Fibroblast of villous mesenchyme (primary cell): ENCODE data around the gene NOL3. TPM values are rescaled to one million over a fixed set of nuclear protein-coding genes. Genes with fewer than 3 reads are reported as not detected.
A peak's percentile ranks its signal among the peaks of the same experiment; 100 is the strongest.

Experiments used
- DNase-seq: peaks from one replicate; pipeline ENCODE4 v3.0.0-alpha.2; 2010; ENCODE audit warnings: low read depth
- H3K4me3 ChIP-seq: 2 replicates; pipeline ENCODE4 v1.5.1; 2011; ENCODE audit warnings: low read depth, mild to moderate bottlenecking, low read length
- CTCF ChIP-seq: IDR thresholded peaks from 2 replicates; pipeline ENCODE4 v1.5.1; 2012; ENCODE audit warnings: low read depth, mild to moderate bottlenecking, low read length; ENCODE audit not compliant: insufficient read depth
- total RNA-seq: library from RNA; depleted of rRNA; stranded (reverse); fragments of >200 nt; gene quantifications from 2 replicates; pipeline ENCODE4 v1.2.3, GENCODE V29; 2012

The NOL3 gene
- total RNA-seq, 1 donor, result 11.7 TPM

DNA sequence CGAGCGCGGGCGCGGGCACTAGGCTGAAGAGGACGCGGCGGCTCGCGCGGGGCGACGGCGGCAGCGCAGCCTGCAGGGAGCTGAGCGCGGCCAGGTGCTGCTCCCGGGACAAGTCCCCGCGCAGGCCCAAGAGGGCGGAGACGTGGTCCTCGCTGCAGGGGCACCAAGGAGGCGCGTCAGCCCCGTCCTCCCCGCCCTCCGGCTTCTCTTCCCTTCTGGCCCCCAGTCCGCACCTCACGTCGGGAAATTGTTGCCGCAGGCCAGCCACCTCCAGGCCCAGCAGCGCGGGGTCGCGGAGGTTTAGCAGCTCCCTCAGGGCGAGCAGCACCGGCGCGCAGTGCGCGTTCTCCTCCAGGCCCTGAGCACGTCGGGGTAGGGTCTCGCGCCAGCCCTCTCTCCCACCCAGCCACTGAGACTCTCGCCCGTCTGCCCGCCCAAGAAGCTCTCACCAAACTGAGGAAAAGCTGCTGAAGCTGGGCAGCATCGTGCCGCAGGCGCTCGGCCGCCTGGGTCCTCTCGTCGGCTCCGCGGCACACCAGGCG, 14.2 kb downstream of the NOL3 start:
- no peak for DNase-seq
- no peak for TF ChIP-seq CTCF
- H3K4me3 ChIP-seq, result peak overlapping the region; percentile 76

DNA sequence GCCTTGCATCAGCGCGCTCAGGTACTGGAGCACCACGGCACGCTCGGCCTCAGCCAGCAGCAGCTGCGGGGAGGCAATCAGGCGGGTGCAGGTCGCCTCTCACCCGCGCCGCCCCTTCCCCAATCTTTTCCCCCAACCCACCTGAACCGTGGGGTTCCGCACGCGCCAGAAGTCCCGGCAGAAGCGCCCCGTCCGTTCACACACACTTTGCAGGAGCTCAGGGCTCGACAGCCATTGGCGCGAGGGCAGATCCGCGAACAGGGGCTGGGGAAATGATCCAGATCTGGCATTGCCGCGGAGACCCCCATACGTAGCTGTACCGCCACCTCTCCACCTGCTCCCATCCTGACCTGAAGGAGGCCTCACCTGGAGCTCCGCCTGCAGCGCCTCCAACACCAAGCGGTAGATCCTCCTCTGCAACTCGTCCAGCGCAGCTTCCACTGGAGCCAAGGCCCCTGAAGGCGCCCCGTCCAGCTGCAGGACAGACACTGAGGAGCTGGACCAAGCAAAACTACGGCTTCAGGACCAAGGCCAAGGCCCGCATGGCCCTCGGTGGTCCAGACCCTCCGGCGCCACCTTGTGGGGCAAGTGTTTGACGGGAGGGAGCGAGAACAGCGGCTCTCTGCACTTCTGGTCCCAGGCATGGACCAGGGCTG, 14.8 kb downstream of the NOL3 start:
- H3K4me3 ChIP-seq, result no peak overlapping the region
- peak; percentile 94 for DNase-seq
- peak; percentile 75 for TF ChIP-seq CTCF

GRCh38 chr16:67185651-67186134, 15.4 kb downstream of the NOL3 start:
- TF ChIP-seq CTCF, result no peak
- DNase-seq, result no peak
- no peak overlapping the region for H3K4me3 ChIP-seq

DNA sequence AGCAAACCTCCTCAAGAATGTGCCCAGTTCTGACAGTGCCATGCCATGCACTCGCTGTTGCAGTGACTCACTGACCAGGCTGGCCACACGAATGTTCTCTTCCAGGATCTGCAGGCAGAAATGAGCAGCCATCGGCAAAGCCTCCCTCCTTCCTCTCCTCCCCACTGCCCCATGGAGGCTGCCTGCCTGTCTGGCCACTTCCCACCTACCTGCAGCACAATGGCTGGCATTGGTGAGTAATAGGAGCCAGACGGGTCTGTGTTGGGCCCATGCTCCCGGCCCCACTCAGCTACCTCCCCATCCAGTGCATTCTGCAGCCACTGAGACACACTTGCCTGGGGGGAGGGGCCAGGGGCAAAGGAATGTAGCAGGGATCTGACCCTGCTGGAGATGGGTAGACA, 16.2 kb downstream of the NOL3 start:
- TF ChIP-seq CTCF, result no peak
- no peak for DNase-seq
- H3K4me3 ChIP-seq, result no peak overlapping the region

- DNase-seq, result no peak
- no peak for TF ChIP-seq CTCF
- no peak overlapping the region for H3K4me3 ChIP-seq
Measured at GRCh38 chr16:67187175-67187890, 17.0 kb downstream of the NOL3 start.

GRCh38 chr16:67188323-67188722, 18.0 kb downstream of the NOL3 start:
- no peak overlapping the region for H3K4me3 ChIP-seq
- TF ChIP-seq CTCF, result no peak
- no peak for DNase-seq
